ENCODE results near the gene FAM8A1. TPM values are rescaled to one million over a fixed set of nuclear protein-coding genes. Genes with fewer than 3 reads are reported as not detected.

FAM8A1 gene
- total RNA-seq, 6 experiments from 2014 or later = 27.5 to 51.4 (median 41.3) TPM

DNA sequence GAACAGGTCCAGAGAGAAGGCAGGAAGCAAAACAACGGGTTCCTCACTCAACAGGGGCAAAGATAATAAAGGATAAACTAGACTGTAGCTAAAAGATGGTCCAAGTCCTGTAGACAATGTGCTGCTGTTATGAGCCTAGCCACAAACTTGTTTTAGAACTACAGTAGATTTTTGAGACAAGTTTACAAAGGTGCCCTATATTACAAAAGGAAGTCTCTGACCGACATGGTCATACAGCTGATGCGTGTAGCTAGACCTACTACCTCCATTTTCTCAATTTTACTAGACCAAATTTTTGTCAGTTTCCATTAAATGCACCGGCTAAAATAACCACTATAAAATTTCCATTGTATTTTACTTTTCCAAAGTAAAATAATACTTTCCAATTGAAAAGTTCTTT is 11.9 kb downstream of the FAM8A1 start:
- intact Hi-C loops (cut with DNase I) = no loop called here
- WGBS (ENCODE audit: insufficient coverage, low coverage, low lambda C conversion rate, missing lambda C conversion rate) = 77% methylated on average over 4 of the region's 4 CpGs
- Histone ChIP-seq H3K4me1 (peaks cover 0 to 40% (median 14%) of the 10 kb centered on the region in 4 donors), H3K9me3 (no peaks in the 10 kb centered on the region), H3K27me3 (no peaks in the 10 kb centered on the region), H3K4me3 (no peak overlapping the region), H3K36me3 (peaks cover 0 to 12% (median 3%) of the 10 kb centered on the region in 4 donors), H3K27ac (no peak overlapping the region)
- TF ChIP-seq POLR2A (IDR thresholded peaks at IDR 0.05) = no peak
- TF ChIP-seq, protein P1, sequence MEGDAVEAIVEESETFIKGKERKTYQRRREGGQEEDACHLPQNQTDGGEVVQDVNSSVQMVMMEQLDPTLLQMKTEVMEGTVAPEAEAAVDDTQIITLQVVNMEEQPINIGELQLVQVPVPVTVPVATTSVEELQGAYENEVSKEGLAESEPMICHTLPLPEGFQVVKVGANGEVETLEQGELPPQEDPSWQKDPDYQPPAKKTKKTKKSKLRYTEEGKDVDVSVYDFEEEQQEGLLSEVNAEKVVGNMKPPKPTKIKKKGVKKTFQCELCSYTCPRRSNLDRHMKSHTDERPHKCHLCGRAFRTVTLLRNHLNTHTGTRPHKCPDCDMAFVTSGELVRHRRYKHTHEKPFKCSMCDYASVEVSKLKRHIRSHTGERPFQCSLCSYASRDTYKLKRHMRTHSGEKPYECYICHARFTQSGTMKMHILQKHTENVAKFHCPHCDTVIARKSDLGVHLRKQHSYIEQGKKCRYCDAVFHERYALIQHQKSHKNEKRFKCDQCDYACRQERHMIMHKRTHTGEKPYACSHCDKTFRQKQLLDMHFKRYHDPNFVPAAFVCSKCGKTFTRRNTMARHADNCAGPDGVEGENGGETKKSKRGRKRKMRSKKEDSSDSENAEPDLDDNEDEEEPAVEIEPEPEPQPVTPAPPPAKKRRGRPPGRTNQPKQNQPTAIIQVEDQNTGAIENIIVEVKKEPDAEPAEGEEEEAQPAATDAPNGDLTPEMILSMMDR (IDR thresholded peaks at IDR 0.05) = no peak
- DNase-seq (no peak), ATAC-seq (no peak)

- Histone ChIP-seq H3K4me1 (peaks cover 0 to 20% (median 3%) of the 10 kb centered on the region in 4 donors), H3K27ac (no peak overlapping the region), H3K36me3 (peaks cover 0 to 3% (median 0%) of the 10 kb centered on the region in 4 donors), H3K27me3 (no peaks in the 10 kb centered on the region), H3K4me3 (no peak overlapping the region), H3K9me3 (no peaks in the 10 kb centered on the region)
- intact Hi-C loops (cut with DNase I) = no loop called here
- peak; percentile 24 to 74 (median 44) for ATAC-seq
- 54% methylated on average over 4 of the region's 4 CpGs for WGBS (ENCODE audit: insufficient coverage, low coverage, low lambda C conversion rate, missing lambda C conversion rate)
- no peak for TF ChIP-seq POLR2A (IDR thresholded peaks at IDR 0.05)
- TF ChIP-seq, protein P1 (IDR thresholded peaks at IDR 0.05) = no peak
- no peak for DNase-seq
These were observed 15.7 kb downstream of the FAM8A1 start for GRCh38 chr6:17615794-17616193.

DNA sequence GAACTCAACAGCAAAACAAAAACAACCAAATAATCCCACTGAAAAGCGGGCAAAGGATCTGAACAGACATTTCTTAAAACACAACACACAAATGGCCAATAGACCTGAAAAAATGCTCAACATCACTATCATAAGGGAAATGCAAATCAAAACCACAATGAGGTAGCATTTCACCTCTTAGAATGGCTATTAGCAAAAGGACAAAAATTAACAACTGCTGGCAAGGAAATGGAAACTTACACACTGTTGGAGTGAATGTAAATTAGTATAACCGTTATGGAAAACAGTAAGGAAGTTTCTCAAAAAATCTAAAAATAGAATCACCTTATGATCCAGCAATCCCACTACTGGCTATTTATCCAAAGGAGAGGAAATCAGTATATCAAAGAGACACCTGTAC is 20.9 kb downstream of the FAM8A1 start:
- ATAC-seq (no peak), DNase-seq (no peak)
- Histone ChIP-seq H3K27me3 (no peaks in the 10 kb centered on the region), H3K9me3 (no peaks in the 10 kb centered on the region), H3K36me3 (peaks cover 0 to 23% (median 8%) of the 10 kb centered on the region in 4 donors), H3K4me1 (peaks cover 0 to 8% (median 2%) of the 10 kb centered on the region in 4 donors), H3K27ac (no peak overlapping the region), H3K4me3 (no peak overlapping the region)
- 67% methylated on average over 2 of the region's 2 CpGs for WGBS (ENCODE audit: insufficient coverage, low coverage, low lambda C conversion rate, missing lambda C conversion rate)
- TF ChIP-seq, protein P1 (IDR thresholded peaks at IDR 0.05) = no peak
- no peak for TF ChIP-seq POLR2A (IDR thresholded peaks at IDR 0.05)
- intact Hi-C loops (cut with DNase I) = no loop called here

DNA sequence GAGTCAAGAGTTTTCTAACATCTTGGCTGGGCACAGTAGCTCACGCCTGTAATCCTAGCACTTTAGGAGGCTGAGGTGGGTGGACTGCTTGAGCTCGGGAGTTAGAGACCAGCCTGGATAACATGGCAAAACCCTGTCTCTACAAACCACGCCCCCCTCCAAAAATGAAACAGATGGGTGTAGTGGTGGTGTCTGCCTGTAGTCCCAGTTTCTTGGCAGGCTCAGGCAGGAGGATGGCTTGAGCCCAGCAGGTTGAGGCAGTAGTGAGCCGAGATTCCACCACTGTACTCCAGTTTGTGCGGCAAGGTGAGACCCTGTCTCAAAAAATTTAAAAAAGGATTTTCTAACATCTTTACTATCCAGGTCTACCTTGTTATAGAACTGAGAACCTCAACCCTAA is 22.0 kb downstream of the FAM8A1 start:
- H3K36me3 ChIP-seq = peaks cover 0 to 25% (median 11%) of the 10 kb centered on the region in 4 donors

More for the DNA sequence above, 22.0 kb downstream of the FAM8A1 start:
- no peak for TF ChIP-seq POLR2A (IDR thresholded peaks at IDR 0.05)
- TF ChIP-seq, protein P1 (IDR thresholded peaks at IDR 0.05) = no peak
- Histone ChIP-seq H3K27ac (no peak overlapping the region), H3K4me3 (no peak overlapping the region), H3K4me1 (no peaks in the 10 kb centered on the region), H3K27me3 (no peaks in the 10 kb centered on the region), H3K9me3 (no peaks in the 10 kb centered on the region)
- ATAC-seq (no peak), DNase-seq (no peak)
- intact Hi-C loops (cut with DNase I) = no loop called here
- 92% methylated on average over 4 of the region's 5 CpGs for WGBS (ENCODE audit: insufficient coverage, low coverage, low lambda C conversion rate, missing lambda C conversion rate)

Data from right lobe of liver (tissue), 6 donors.